Lower leg skin (tissue), 4 donors: Measurements from ENCODE around the gene CIB4. TPM values are rescaled to one million over a fixed set of nuclear protein-coding genes. Genes with fewer than 3 reads are reported as not detected.
A peak's percentile ranks its signal among the peaks of the same experiment; 100 is the strongest.

ENCODE experiments used
- DNase-seq, 2 donors: peaks; one replicate each; pipeline ENCODE4 v3.0.0-alpha.2; 2019; ENCODE audit warnings: low spot score in 2 of 2
- H3K4me3 ChIP-seq: fragments of 200-600 bp; sonication (generic); 2 replicates; pipeline ENCODE4 v1.5.1; 2017; ENCODE audit warnings: mild to moderate bottlenecking, low read depth; ENCODE audit not compliant: poor library complexity, severe bottlenecking
- POLR2A ChIP-seq, 2 donors: fragments of 450-650 bp; IDR thresholded peaks; one replicate each; pipeline ENCODE4 v1.6.1; 2016 to 2017; ENCODE audit warnings: antibody characterized with exemption in 2 of 2, mild to moderate bottlenecking in 1 of 2, moderate library complexity in 1 of 2
- WGBS, 2 donors: methylation state at CpG; one replicate each; pipeline ENCODE4 v1.1.5; 2018; 5-methylcytosine and 5-hydroxymethylcytosine counted together
- intact Hi-C: fragments of 100-400 bp; cut with DNase I; formaldehyde crosslinking; loops from one replicate; pipeline ENCODE4 v1.15.0; 2023; ENCODE audit warnings: low total_unique reads
- total RNA-seq, 4 donors: library from RNA; depleted of rRNA; stranded (reverse); fragments of >200 nt; gene quantifications; one replicate each; pipeline ENCODE4 v1.1.0, GENCODE V29; 2016
- TF ChIP-seq, protein P1 (sequence below), 3 donors: fragments of 450-650 bp; IDR thresholded peaks; one replicate each; pipeline ENCODE4 v1.5.1; 2016; ENCODE audit warnings: antibody characterized with exemption in 3 of 3, mild to moderate bottlenecking in 3 of 3, moderate library complexity in 2 of 3

CIB4 gene
- total RNA-seq, 4 donors from 2014 or later: not detected

DNA sequence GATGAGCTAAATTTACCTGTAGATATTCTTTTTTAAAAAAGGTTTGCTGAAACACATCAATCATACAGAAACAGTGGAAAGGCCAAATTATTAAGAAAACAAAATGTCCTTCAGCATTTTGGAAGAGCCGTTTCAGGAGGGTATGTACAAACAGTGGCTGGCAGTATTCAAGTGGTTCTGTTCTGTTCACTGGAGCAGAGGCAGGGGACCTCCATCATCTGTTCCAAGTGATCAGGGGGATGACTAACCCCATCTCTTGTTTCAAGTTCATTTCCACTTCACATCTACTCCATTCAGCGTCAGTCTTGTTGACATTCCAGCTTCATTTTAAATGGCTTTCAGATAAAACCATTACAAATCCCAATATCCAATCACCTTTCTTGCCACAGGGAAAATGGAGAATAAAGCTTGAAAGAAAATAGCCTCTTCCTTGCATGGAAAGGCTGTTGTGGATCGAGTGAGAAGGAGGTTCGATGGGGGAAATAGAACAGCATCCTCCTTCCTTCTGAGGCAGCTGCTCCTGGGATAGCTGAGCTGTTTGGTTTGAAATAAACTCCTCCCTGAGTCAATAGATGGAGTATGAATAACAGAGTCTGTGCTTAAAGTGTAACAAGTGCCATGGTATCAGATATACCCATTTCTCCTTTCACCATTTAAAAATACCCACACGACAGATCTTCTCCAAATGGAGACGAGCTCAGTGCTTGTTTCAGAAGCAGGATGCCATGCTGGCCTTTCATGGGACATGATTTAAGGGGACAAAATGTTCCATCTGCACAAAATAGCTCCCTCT is 99.6 kb downstream of the CIB4 start:
- DNase-seq: no peak
- TF ChIP-seq, protein P1, sequence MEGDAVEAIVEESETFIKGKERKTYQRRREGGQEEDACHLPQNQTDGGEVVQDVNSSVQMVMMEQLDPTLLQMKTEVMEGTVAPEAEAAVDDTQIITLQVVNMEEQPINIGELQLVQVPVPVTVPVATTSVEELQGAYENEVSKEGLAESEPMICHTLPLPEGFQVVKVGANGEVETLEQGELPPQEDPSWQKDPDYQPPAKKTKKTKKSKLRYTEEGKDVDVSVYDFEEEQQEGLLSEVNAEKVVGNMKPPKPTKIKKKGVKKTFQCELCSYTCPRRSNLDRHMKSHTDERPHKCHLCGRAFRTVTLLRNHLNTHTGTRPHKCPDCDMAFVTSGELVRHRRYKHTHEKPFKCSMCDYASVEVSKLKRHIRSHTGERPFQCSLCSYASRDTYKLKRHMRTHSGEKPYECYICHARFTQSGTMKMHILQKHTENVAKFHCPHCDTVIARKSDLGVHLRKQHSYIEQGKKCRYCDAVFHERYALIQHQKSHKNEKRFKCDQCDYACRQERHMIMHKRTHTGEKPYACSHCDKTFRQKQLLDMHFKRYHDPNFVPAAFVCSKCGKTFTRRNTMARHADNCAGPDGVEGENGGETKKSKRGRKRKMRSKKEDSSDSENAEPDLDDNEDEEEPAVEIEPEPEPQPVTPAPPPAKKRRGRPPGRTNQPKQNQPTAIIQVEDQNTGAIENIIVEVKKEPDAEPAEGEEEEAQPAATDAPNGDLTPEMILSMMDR (IDR thresholded peaks at IDR 0.05): no peak
- TF ChIP-seq POLR2A (IDR thresholded peaks at IDR 0.05): no peak
- H3K4me3 ChIP-seq: no peak overlapping the region
- 74 to 80% methylated on average over 6 of the region's 6 CpGs for WGBS, 2 donors
- intact Hi-C loops: no loop called here

DNA sequence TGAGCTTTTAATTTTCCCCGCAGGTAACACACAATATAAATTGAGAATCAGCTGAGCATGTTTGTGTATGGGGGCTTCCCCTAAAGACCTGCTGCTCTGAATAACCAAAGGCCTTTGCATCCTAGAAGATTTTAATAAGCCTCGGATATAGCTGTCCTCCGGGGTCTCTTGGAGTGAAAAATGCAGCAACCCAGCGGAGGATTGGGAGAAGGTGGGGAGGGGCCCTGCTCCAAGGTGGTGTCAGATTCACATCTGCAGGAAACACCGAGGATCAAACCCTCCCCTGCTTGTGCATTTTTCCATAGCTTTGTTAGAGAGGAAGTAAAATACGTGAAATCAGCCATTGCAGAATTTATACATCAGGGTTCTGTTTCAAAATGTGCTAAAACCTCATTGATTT is 100.2 kb downstream of the CIB4 start:
- no peak overlapping the region for H3K4me3 ChIP-seq
- WGBS, 2 donors: 25 to 62% methylated on average over 6 of the region's 6 CpGs
- TF ChIP-seq POLR2A (IDR thresholded peaks at IDR 0.05): no peak
- TF ChIP-seq, protein P1 (IDR thresholded peaks at IDR 0.05): no peak
- peak in 1 of 2 donors; percentile 43 for DNase-seq
- intact Hi-C loops: no loop called here

DNA sequence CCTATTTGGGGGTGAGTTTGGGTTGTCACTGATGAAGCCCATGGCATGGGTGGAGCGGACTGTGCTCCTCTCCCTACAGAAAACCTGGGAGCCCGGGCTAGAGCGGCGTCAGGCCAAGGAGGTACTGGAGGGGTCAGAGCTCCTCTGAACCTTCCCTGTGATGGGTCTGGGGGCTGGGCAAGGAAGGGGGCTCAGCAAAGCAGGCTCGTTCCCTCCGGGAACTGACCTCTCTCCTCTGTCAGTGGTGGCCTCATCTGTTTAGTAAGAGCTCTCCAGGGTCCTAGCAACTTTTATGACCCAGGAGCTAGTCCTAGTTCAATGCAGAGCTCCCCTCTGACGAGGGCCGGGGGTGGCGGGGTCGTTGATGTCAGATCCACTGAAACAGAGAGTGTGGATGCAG is 100.9 kb downstream of the CIB4 start:
- WGBS, 2 donors: 58 to 69% methylated on average over 10 of the region's 10 CpGs
- intact Hi-C loops: no loop called here
- no peak for TF ChIP-seq POLR2A (IDR thresholded peaks at IDR 0.05)
- TF ChIP-seq, protein P1 (IDR thresholded peaks at IDR 0.05): no peak
- DNase-seq: peak in 1 of 2 donors; percentile 69
- H3K4me3 ChIP-seq: no peak overlapping the region

DNA sequence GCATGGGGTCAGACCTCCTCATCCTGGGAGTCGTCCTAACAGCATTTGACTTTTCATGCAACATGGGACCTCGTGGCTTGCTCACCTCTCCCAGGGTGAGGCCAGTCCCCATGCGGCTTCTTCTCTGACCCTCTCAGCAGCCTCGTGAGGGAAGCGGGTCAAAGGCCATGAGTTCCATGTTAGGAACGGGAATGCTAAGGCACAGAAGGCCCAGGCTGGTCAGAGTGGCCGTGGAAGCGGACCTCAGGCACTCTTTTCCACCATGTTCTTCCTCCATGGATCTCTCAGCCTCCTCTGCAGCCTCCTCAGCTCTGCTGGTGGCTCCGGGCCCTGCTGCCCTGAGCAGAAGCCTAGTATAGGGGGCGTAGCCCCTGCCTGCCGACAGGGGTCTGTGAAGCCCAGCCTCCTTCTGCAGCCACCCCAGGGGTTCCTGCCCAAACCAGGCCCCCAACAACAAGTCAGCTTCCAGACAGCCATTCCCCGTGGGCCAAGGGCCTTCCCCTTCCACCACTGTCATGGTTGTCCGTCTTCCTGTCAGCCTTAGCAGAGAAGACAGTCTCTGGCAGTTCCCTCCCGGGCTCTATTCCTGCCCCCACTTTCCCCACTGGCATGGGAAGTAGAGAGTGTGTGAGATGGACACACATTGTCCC is 103.2 kb downstream of the CIB4 start:
- intact Hi-C loops: no loop called here
- 81 to 83% methylated on average over 14 of the region's 14 CpGs for WGBS, 2 donors
- TF ChIP-seq POLR2A (IDR thresholded peaks at IDR 0.05): no peak
- TF ChIP-seq, protein P1 (IDR thresholded peaks at IDR 0.05): no peak
- no peak overlapping the region for H3K4me3 ChIP-seq
- no peak for DNase-seq

DNA sequence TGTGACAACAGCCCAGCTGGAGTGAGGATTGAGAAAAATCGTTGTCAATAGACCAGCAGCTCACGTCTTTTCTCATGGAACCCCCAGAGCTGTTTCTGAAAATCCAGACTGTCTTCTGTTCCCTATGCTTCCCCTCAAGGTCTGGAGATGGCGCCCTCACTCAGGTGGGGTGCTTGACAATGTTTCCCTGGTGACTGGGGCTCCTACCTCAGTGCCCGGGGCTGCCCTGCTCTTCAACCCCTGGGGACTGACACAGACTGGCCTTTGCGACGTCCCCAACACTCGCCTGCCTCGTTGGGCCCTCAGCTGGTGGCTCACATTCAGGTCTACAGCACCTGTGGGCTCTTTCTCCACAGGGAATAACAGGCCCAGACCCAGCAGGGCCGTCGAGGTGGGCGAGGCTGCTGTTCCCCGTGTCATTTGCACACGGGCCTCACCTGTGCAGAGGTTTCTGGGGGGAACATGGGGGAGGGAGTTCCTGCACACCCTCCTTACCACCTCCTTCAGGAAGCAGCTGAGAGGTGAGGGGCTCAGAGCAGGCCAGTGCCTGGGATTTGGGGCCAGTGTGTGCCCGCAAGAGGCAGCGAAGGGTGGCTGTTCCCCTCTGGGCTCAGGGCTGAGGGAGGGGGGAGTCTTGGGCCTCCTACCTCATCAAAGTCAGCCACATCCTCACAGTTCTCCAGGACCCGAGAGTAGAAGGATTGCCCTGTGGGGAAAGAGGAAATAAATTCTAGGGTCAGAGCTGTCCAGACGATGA is 103.9 kb downstream of the CIB4 start:
- intact Hi-C loops: no loop called here
- no peak overlapping the region for H3K4me3 ChIP-seq
- no peak for TF ChIP-seq POLR2A (IDR thresholded peaks at IDR 0.05)
- TF ChIP-seq, protein P1 (IDR thresholded peaks at IDR 0.05): no peak
- DNase-seq: no peak
- 78 to 84% methylated on average over 17 of the region's 17 CpGs for WGBS, 2 donors
